MCF 10A (cell line): ENCODE measurements around the gene MNX1. TPM values are rescaled to one million over a fixed set of nuclear protein-coding genes. Genes with fewer than 3 reads are reported as not detected.

Experiments used
- BruUV-seq: library from RNA; stranded (reverse); fragments of 400-500 nt; replicated peaks from 2 replicates; lab custom pipeline; 2021; lab: Mats Ljungman, UMichigan
- CTCF ChIA-PET: fragments of 300-600 bp; sonication (Branson Sonifier 250); formaldehyde crosslinking; extraction: SDS; loops from one replicate; lab custom pipeline; 2021; ENCODE audit warnings: antibody characterized with exemption, inconsistent platforms; lab: Yijun Ruan, JAX
- POLR2A ChIA-PET: fragments of 300-600, 350-650 bp; sonication (Branson Sonifier 250); formaldehyde crosslinking; extraction: SDS; loops from one replicate; lab custom pipeline; 2020; ENCODE audit warnings: antibody characterized with exemption, inconsistent platforms; lab: Yijun Ruan, JAX
- DNase-seq: peaks from one replicate; pipeline ENCODE4 v3.0.0-alpha.2; 2018; ENCODE audit not compliant: unreplicated experiment
- H3K27ac Mint-ChIP-seq: one replicate; pipeline ENCODE4 v1.8.0; 2022; ENCODE audit warnings: mild to moderate bottlenecking, low read depth, mixed read lengths; ENCODE audit not compliant: unreplicated experiment
- H3K27me3 Mint-ChIP-seq: one replicate; pipeline ENCODE4 v1.8.0; 2022; ENCODE audit warnings: mixed read lengths; ENCODE audit not compliant: insufficient read depth, unreplicated experiment
- H3K36me3 Mint-ChIP-seq: one replicate; pipeline ENCODE4 v1.8.0; 2022; ENCODE audit warnings: mild to moderate bottlenecking, moderate library complexity, mixed read lengths; ENCODE audit not compliant: insufficient read depth, unreplicated experiment
- H3K4me1 Mint-ChIP-seq: one replicate; pipeline ENCODE4 v1.8.0; 2022; ENCODE audit warnings: mixed read lengths; ENCODE audit not compliant: insufficient read depth, unreplicated experiment
- H3K4me3 Mint-ChIP-seq: one replicate; pipeline ENCODE4 v1.8.0; 2022; ENCODE audit warnings: mild to moderate bottlenecking, moderate library complexity, mixed read lengths; ENCODE audit not compliant: unreplicated experiment
- H3K9me3 Mint-ChIP-seq: one replicate; pipeline ENCODE4 v1.8.0; 2022; ENCODE audit warnings: mixed read lengths; ENCODE audit not compliant: unreplicated experiment
- intact Hi-C: fragments of 100-400 bp; cut with micrococcal nuclease; formaldehyde crosslinking; loops from 2 replicates; pipeline ENCODE4 v1.14.1; 2022
- total RNA-seq: library from RNA; stranded (reverse); gene quantifications from 2 replicates; pipeline ENCODE4 v1.2.3, GENCODE V29; 2022
- TF ChIP-seq, protein P1 (sequence below): fragments of 200-600 bp; IDR thresholded peaks from one replicate; pipeline ENCODE4 v1.8.0; 2022; ENCODE audit warnings: antibody characterized with exemption, mild to moderate bottlenecking; ENCODE audit not compliant: unreplicated experiment

MNX1 gene
- total RNA-seq, 1 experiment from 2014 or later = 0.47 TPM

DNA sequence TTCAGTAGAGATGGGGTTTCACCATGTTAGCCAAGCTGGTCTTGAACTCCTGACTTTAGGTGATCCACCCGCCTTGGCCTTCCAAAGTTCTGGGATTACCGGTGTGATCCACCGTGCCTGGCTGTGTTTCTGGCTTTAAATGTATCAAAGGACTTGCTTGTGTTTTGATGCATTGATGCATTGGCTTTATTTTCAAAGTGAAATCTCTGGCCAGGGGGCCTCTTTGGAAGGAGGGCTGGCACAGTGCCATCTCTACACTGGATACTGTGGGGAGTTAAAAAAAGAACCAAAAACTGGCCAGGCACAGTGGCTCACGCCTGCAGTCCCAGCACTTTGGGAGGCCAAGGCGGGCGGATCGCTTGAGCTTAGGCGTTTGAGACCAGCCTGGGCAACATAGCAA, 16.0 kb downstream of the MNX1 start:
- TF ChIP-seq, protein P1, sequence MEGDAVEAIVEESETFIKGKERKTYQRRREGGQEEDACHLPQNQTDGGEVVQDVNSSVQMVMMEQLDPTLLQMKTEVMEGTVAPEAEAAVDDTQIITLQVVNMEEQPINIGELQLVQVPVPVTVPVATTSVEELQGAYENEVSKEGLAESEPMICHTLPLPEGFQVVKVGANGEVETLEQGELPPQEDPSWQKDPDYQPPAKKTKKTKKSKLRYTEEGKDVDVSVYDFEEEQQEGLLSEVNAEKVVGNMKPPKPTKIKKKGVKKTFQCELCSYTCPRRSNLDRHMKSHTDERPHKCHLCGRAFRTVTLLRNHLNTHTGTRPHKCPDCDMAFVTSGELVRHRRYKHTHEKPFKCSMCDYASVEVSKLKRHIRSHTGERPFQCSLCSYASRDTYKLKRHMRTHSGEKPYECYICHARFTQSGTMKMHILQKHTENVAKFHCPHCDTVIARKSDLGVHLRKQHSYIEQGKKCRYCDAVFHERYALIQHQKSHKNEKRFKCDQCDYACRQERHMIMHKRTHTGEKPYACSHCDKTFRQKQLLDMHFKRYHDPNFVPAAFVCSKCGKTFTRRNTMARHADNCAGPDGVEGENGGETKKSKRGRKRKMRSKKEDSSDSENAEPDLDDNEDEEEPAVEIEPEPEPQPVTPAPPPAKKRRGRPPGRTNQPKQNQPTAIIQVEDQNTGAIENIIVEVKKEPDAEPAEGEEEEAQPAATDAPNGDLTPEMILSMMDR = no peak
- no peaks in the 10 kb centered on the region for H3K27me3 Mint-ChIP-seq
- no peaks in the 10 kb centered on the region for H3K9me3 Mint-ChIP-seq
- ChIA-PET CTCF (no interaction called here), POLR2A (no interaction called here)
- no peaks in the 10 kb centered on the region for H3K4me1 Mint-ChIP-seq
- intact Hi-C loops = no loop called here
- no peak overlapping the region for H3K27ac Mint-ChIP-seq
- DNase-seq = no peak
- H3K36me3 Mint-ChIP-seq = peaks cover 5% of the 10 kb centered on the region
- no TSS peak for BruUV-seq
- no peak overlapping the region for H3K4me3 Mint-ChIP-seq

DNA sequence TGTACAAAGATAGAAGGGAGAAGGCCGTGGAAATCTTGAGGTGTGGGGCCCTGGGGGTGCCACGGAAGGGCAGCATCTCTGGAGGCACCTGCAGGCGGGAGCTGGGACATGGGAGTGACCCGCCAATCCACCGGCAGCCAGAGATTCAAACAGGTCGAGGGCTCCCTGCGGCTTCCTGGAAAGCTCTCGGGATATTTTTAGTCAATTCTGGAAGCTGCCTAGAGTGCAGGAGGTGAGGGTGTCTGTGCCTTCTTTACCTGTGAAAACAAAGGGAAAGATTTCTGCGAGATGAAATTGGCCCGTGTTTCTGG, 16.6 kb downstream of the MNX1 start:
- no peak for DNase-seq
- BruUV-seq = no TSS peak
- H3K4me3 Mint-ChIP-seq = no peak overlapping the region
- intact Hi-C loops = no loop called here
- H3K9me3 Mint-ChIP-seq = no peaks in the 10 kb centered on the region
- TF ChIP-seq, protein P1 = no peak
- ChIA-PET POLR2A (no interaction called here), CTCF (no interaction called here)
- H3K36me3 Mint-ChIP-seq = peaks cover 5% of the 10 kb centered on the region
- no peak overlapping the region for H3K27ac Mint-ChIP-seq
- H3K4me1 Mint-ChIP-seq = no peaks in the 10 kb centered on the region
- no peaks in the 10 kb centered on the region for H3K27me3 Mint-ChIP-seq

DNA sequence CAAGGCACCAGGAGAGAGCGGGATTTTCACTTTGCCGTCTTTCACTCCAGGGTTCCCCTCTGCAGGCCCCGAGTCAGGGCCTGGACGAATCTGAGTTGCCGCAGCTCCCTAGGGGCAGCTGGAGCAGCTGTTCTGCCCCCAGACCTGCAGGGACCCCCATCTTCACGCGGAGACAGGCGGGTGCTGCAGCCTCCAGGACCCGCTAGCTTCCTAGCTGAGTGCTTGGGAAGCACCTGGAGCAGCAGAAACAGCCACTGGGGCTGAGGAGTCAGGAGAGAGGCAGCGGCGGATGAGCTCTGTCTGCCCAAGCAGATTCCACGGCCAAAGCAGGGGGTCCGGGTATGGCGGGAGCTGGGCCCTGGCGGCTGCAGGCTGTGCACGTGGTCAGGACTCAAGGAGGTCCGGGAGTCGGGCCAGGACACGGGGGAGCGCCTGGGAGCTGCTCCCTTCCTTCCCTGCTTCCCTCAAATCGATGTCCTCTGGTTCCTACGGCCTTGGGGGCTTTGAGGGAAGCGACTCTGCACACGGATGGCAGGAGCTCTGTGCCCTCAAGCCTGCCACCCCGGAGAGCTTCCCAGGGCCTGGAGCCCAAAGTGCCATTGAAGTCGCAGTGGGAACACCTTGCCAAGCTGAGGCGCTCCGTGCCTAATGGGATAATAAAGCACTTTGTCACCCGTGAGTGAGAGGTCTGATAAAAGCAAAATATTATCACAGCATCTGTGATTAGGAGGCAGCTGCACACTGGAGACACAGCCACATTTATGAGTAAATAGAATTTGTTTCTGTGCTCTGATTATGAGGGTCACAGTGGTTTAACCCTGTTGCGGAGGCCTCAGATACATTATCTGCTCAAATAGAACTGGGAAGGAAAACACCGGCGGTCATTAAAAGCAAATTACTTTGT, 17.2 kb downstream of the MNX1 start:
- BruUV-seq = no TSS peak
- H3K27ac Mint-ChIP-seq = no peak overlapping the region
- intact Hi-C loops = no loop called here
- H3K36me3 Mint-ChIP-seq = peaks cover 5% of the 10 kb centered on the region
- H3K4me3 Mint-ChIP-seq = no peak overlapping the region
- ChIA-PET CTCF (interaction anchor here (1.1 kb wide), 1 partner anchor 9 kb away, joined by 4 read pairs; no protein-coding TSS in a partner anchor), POLR2A (no interaction called here)
- DNase-seq = no peak
- no peaks in the 10 kb centered on the region for H3K27me3 Mint-ChIP-seq
- no peaks in the 10 kb centered on the region for H3K9me3 Mint-ChIP-seq
- TF ChIP-seq, protein P1 = no peak
- H3K4me1 Mint-ChIP-seq = peaks cover 4% of the 10 kb centered on the region

DNA sequence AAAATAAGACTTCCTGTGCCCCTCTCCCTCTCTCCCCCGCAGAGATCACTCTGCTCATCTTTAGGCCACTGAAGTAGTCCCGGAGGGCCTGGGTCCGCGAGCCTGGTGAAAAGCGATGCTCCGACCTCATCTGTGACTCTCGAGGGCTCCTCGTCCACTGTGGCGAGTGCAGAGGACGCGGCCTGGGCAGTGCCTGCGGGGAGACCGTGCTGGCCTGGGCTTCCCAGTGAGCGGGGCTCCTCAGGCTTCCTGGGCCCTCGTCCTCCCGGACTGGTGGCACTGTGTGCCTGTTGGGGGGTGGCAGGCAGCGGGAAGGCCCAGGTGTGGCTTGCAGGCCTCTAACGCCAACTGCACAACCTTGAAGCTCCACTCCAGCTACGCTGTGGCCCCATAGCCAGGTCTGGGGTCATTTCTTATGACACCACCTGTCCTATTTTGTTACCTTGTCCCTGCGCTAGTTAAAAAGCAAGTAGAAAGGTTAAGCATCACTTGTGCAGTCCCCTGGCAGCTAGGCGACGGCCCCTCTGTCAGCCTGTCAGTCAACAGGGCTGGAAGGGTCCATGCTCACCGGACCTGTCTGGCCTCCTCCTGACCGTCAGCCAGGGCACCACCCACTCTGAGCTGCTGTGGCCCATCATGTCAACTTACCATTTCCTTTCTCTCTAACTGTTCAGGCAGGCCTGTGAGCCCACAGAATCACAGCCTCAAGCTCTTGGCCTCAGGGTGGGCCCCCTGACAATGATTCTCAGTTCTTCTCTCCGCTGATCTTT, 20.5 kb downstream of the MNX1 start:
- intact Hi-C loops = no loop called here
- Mint-ChIP-seq H3K9me3 (no peaks in the 10 kb centered on the region), H3K4me3 (no peak overlapping the region), H3K36me3 (no peaks in the 10 kb centered on the region), H3K4me1 (peaks cover 4% of the 10 kb centered on the region), H3K27me3 (no peaks in the 10 kb centered on the region), H3K27ac (no peak overlapping the region)
- TF ChIP-seq, protein P1 = no peak
- no TSS peak for BruUV-seq
- no peak for DNase-seq
- POLR2A ChIA-PET = no interaction called here
- CTCF ChIA-PET = interaction anchor here (0.6 kb wide), 1 partner anchor 222 kb away, joined by 3 read pairs; no protein-coding TSS in a partner anchor
